HG03378 (cell line): ENCODE results near the gene ATF1.

Source experiments
- ATAC-seq: cut with Tn5 transposase; IDR thresholded peaks from one replicate; pipeline ENCODE4 v1.9.1; 2021; ENCODE audit warnings: mild to moderate bottlenecking, moderate library complexity; ENCODE audit not compliant: unreplicated experiment

Gene ATF1

DNA sequence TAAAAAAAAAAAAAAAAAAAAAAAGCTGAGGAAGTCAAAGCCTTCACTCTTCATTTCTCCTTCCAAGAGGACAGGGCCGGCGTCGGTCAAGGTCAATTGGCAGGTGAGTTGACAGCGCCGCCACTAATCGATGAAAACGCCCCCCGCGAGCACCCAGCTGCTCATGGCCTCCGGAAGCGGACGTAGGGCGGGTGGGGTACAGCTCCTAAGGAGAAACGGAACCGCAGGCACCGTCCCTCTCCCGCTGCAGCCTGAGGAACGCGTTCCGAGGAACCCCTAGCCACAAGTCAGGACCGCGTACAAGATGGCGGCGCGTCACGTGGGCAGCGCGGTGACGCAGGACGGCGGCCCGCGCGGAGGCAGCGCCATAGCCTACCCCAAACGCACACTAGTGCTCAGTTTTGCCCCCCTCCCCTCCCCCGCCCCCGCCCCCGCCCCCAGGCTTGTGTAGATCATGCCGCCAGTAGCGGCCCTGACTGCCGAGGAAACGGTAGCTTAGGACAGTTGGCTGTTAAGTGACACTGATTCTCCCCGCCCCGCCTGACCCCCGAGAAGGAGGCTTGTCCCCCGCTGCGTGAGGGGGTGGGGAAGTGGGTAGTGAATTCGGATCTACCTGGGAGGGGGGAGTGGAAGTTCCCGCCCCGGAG, at the start of gene ATF1:
Gene ATF1 (plus strand): TSS at position 463 of the 647 bp plus-strand sequence. CDS start 16,045 bp downstream, outside the sequence.
- ATAC-seq, result peak; percentile 46

- ATAC-seq, result no peak
Observed at GRCh38 chr12:50715174-50715573, 48.7 kb upstream of the ATF1 start.

GRCh38 chr12:50718760-50719159, 45.1 kb upstream of the ATF1 start:
- ATAC-seq, result no peak

- no peak for ATAC-seq
Observed at GRCh38 chr12:50720085-50720484, 43.8 kb upstream of the ATF1 start.

- no peak for ATAC-seq
Observed at GRCh38 chr12:50720501-50720900, 43.4 kb upstream of the ATF1 start.

DNA sequence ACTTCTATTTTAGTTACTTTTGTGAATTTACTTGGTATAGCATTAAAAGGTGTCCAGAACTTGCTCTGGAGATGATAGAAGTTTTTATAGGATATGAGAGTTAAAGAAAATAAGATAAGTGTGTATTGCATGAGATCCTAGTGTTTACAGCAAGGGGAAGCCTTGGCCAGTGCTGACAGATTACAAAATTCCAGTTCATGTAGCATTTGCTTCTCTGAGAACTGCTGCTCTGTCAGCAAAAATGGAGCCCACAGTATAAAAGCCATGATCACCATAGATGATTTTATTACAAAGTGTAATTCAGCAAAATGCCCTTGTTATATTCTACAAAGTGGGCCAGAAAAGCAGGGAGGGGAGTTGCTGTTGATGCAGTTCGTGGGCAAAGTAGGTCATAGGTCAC, 40.0 kb upstream of the ATF1 start:
- ATAC-seq, result no peak

DNA sequence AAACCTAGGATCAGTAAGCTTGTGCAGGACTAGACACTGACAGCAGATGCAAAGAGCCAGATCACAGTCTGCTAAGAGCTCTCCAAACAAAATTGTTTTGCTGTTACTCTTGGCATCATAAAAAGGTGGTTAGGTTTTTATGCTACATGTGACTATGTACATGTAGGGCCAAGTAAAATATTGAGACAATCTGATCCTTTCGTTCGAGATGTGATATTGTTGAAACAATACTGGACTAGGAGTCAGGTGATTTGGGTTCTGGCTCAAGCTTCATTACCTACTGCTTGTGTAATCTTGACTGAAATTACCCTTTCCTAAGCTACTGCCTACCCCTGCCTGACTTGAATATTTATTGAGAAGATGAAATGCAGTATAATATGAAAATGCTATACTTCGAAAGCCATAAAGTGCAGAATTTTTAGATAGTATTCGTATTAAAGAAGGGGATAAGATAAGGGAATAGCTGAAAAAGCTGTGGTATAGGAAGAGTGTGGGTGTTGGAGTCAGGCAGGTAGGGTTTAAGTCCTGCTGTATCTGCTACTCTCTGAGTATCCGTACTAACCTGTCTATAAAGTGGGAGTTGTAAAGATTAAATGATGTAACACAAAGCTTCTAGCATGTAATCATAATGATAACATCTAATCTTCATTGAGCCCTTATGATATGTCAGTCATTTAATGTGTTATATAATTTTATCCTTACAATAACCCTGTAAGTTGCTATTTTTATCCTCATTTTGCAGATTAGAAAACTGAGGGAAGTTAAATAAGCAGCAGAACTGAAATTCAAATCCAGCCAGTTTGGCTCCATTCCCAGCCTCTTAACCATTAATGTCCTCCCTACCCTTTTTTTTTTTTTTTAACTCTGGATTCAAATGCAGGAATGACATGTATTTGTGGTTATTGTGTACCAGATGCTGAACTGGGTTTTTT, 38.6 kb upstream of the ATF1 start:
- no peak for ATAC-seq

- ATAC-seq, result no peak
Observed at GRCh38 chr12:50727466-50727865, 36.4 kb upstream of the ATF1 start.

DNA sequence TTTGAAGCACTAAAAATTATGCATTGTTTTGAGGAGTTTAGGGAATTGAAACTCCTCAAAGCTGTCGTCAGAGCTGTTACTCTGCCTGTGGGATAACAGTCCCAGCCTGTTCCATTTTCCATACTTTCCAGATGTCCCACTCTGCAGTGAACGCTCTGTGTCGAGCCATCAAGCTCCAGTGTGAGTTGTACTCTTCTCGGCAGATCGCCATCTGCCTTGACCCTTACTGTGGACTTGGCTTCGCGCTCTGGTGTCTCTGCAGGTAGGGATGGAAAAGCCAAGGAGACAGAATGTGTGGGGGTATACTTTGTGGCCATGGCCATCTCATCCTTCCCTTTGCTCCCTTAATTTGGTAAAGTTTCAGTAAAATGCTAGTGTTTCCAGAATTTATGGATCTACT, 35.5 kb upstream of the ATF1 start:
- no peak for ATAC-seq

DNA sequence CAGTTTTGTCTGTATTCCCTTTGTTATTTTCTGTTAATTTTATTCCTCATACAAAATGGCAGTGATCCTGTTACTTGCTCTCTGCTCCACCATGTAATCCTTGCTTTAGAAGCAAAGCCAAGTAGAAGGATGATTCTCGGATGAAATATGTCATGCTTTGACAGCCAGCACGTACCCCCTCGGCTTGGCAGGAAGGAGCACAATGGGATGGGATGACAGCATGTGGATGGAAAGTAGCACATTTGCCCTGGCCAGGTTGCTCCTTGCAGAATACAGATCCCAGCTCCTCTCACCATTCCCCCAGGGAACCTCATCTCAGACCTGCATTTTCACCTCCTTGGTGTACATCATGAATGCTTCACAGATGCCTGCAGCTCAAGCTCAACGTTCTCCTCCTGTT, 35.1 kb upstream of the ATF1 start:
- ATAC-seq, result no peak

GRCh38 chr12:50732591-50732990, 31.3 kb upstream of the ATF1 start:
- ATAC-seq, result no peak

DNA sequence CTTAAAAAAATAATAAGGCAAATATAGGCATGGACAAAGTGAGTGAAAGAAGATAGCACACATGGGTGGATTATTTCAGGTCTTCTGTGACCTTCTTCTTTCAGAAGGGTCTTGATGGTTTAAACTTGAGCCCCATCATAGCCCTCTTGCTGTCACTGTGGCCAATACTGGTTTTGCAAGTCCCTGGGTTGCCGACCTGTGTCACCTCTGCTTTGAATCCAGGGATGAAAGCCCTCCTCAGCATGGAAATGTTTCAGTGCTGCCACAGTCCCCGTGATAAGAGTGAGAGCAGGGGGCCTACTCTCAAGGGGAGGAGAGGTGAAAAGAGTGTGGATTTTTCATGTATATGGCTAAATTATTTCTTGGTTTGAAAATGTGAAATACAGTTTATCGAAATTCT, 30.2 kb upstream of the ATF1 start:
- ATAC-seq, result no peak

GRCh38 chr12:50734409-50735263, 29.3 kb upstream of the ATF1 start:
- ATAC-seq, result no peak

- no peak for ATAC-seq
Observed at GRCh38 chr12:50739611-50740010, 24.3 kb upstream of the ATF1 start.

DNA sequence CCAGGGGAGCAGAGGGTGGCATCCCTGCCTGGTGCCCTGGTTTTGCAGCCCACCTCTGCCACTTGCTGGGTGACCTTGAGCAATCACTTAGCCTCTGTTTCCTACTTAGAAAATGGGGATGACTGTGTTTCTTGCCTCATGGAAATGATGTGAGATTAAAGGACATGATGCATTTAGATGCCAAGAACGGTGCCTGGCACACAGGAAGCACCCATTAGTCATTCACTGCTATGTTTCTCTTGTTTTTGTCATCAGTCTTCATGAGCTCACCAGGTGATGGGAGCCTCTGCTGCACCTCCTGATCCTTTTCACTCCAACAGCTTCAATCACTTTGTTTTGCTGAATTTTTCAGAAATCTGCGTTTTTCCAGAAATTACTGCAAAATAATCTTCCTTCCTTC, 23.6 kb upstream of the ATF1 start:
- no peak for ATAC-seq

DNA sequence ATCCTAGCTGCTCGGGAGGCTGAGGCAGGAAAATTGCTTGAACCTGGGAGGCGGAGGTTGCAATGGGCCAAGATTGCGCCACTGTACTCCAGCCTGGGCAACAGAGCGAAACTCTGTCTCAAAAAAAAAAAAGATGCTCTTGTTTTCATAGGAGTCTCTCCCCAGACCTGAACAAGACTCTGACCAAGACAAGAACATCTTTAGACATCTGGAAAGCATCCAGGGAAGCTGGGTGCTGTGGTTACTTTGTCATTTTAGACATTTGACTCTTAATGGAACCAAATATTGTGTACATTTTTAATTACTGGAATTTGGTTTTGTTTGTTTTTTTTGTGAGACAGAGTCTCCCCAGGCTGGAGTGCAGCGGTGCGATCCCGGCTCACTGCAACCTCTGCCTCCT, 21.1 kb upstream of the ATF1 start:
- ATAC-seq, result no peak

DNA sequence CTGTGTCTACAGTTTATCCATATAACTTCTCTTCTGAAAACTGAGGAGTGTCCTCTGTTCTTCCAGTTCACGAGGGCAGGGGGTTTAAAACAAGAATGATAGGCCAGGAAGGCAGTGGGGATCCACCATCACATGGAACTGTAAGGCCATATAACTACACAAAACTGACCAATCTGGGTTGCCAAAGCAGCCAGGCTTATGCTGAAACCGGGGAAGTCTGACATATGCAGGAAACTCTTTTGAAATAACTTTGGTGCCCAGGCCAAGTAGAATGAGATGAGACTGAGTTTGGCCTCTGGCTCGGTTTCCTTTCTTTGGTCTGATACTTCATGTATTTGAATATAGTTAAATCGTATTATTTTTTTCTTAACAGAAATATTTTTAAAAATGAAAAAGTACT, 18.0 kb upstream of the ATF1 start:
- ATAC-seq, result no peak

DNA sequence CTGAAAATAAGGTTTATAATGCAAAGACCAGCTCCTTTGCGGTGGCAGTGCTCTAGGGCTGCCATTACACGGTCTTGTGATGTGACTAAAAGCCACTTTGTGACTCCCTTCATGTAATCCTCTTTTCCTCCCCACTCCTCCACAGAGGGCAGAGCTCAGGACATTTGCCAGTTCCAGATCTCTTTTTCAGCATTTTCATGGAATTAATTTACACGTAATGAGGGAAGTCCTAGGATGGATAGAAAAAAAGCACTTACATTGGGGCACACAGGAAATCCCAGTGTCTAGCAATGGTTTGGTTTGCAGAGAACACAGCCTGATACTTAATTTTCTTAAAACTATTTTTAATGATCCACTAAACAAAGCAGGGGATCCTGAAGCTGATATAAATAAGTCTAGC, 17.5 kb upstream of the ATF1 start:
- ATAC-seq, result no peak

DNA sequence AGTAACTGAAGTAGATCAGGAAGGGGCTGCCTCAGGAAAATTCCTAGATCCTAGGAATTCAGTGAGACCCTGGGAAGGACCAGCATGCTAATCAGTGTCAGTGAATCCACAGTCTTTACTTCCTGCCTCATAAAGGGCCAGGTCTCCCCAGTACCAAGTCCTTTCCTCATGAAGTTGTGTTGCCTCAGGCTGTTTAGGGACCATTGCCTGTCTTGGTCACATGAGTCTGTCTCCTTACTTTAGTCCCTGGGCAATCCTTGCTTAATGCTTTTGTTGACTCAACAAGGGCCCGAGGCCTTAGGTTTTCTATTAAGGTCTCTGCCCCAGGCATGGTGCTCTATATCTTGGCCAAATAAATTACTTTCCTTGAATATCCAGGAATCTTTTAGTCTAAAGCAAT, 16.1 kb upstream of the ATF1 start:
- no peak for ATAC-seq

GRCh38 chr12:50749459-50749882, 14.4 kb upstream of the ATF1 start:
- ATAC-seq, result no peak

- ATAC-seq, result no peak
Observed at GRCh38 chr12:50750366-50750765, 13.5 kb upstream of the ATF1 start.
